Epithelial cell of esophagus (primary cell): ENCODE results near the gene CHI3L2.

Experiments used
- DNase-seq: peaks from one replicate; pipeline ENCODE4 v3.0.0; 2010; ENCODE audit warnings: low read depth
- H3K4me3 ChIP-seq: 2 replicates; pipeline ENCODE4 v1.5.1; 2011; ENCODE audit warnings: mild to moderate bottlenecking, low read length, control low read depth
- CTCF ChIP-seq: IDR thresholded peaks from 2 replicates; pipeline ENCODE4 v1.5.1; 2011; ENCODE audit warnings: low read depth, mild to moderate bottlenecking, low read length, control low read depth, inconsistent platforms; ENCODE audit not compliant: insufficient read depth; ENCODE audit errors: missing control alignments

CHI3L2 gene

GRCh38 chr1:111290630-111291029, 63.1 kb downstream of the CHI3L2 start, which contains the start of gene CHIA:
TSS of gene CHIA (plus strand) at chr1:111290851. CDS start at chr1:111310468, 19,617 bp downstream.
- TF ChIP-seq CTCF: no peak
- H3K4me3 ChIP-seq: no peak within 1 kb of the TSS
- no peak for DNase-seq
